HEK293 (cell line): ENCODE data around the gene CRIM1.

Source experiments
- CTCF ChIA-PET: fragments of 350-600 bp; formaldehyde crosslinking; extraction: SDS; loops from one replicate; lab custom pipeline; 2021; ENCODE audit warnings: antibody characterized with exemption; lab: Yijun Ruan, JAX
- POLR2A ChIA-PET: fragments of 300-600 bp; formaldehyde crosslinking; extraction: SDS; loops from one replicate; lab custom pipeline; 2020; ENCODE audit warnings: antibody characterized with exemption, inconsistent platforms; lab: Yijun Ruan, JAX
- H3K27ac ChIP-seq: fragments of 200-500 bp; sonication (Bioruptor generic); 2 replicates; pipeline ENCODE4 v1.5.1; 2014; ENCODE audit warnings: low read depth, low read length, control low read depth, inconsistent platforms; ENCODE audit errors: extremely low read depth
- H3K36me3 ChIP-seq, 2 experiments: fragments of 200-500 bp in 1 of 2; sonication (Bioruptor generic) in 1 of 2; 1 replicate in 1 of 2; 2 replicates in 1 of 2; pipeline ENCODE4 v1.5.1; 2014 to 2017; ENCODE audit warnings: inconsistent platforms in 2 of 2, low read length in 2 of 2; ENCODE audit not compliant: control insufficient read depth in 2 of 2, insufficient read depth in 1 of 2
- H3K4me1 ChIP-seq: fragments of 200-500 bp; sonication (Bioruptor generic); 2 replicates; pipeline ENCODE4 v1.5.1; 2014; ENCODE audit warnings: mild to moderate bottlenecking, low read length, inconsistent platforms; ENCODE audit not compliant: control insufficient read depth, insufficient read depth
- H3K4me3 ChIP-seq: 2 replicates; pipeline ENCODE4 v1.5.1; 2011; ENCODE audit warnings: low read depth, mild to moderate bottlenecking, control low read depth, low read length, moderate library complexity
- H3K9me3 ChIP-seq: fragments of 200-500 bp; sonication (Bioruptor generic); 2 replicates; pipeline ENCODE4 v1.5.1; 2014; ENCODE audit warnings: low read depth, low read length, inconsistent platforms; ENCODE audit not compliant: control insufficient read depth, insufficient read depth
- EGR2 ChIP-seq: fragments of 450-650 bp; formaldehyde crosslinking; IDR thresholded peaks from 2 replicates; pipeline ENCODE4 v1.5.1; 2016; ENCODE audit warnings: low read depth, missing biosample characterization, missing genetic modification characterization
- FEZF1 ChIP-seq: fragments of 450-650 bp; formaldehyde crosslinking; IDR thresholded peaks from 2 replicates; pipeline ENCODE4 v1.5.1; 2016; ENCODE audit warnings: missing biosample characterization, missing genetic modification characterization
- GLI2 ChIP-seq: fragments of 450-650 bp; formaldehyde crosslinking; IDR thresholded peaks from 2 replicates; pipeline ENCODE4; 2017; ENCODE audit warnings: missing biosample characterization, missing genetic modification characterization, low read depth, borderline replicate concordance
- GLIS1 ChIP-seq: fragments of 450-650 bp; formaldehyde crosslinking; IDR thresholded peaks from 2 replicates; pipeline ENCODE4 v1.5.1; 2016; ENCODE audit warnings: missing biosample characterization, missing genetic modification characterization
- HOXA7 ChIP-seq: sonication (generic); formaldehyde crosslinking; IDR thresholded peaks from 2 replicates; pipeline ENCODE4 v1.8.1; 2022; ENCODE audit warnings: missing genetic modification reagents, borderline replicate concordance
- KLF1 ChIP-seq: fragments of 450-650 bp; formaldehyde crosslinking; IDR thresholded peaks from 2 replicates; pipeline ENCODE4 v1.5.1; 2016; ENCODE audit warnings: missing biosample characterization, missing genetic modification characterization
- KLF17 ChIP-seq: fragments of 450-650 bp; formaldehyde crosslinking; IDR thresholded peaks from 2 replicates; pipeline ENCODE4 v1.5.1; 2016; ENCODE audit warnings: missing biosample characterization, missing genetic modification characterization
- REPIN1 ChIP-seq: fragments of 450-650 bp; formaldehyde crosslinking; IDR thresholded peaks from 2 replicates; pipeline ENCODE4 v1.5.1; 2017; ENCODE audit warnings: missing biosample characterization, missing genetic modification characterization, low read depth
- REST ChIP-seq: fragments of 450-650 bp; formaldehyde crosslinking; IDR thresholded peaks from 2 replicates; pipeline ENCODE4 v1.5.1; 2016; ENCODE audit warnings: missing biosample characterization, missing genetic modification characterization
- SCRT2 ChIP-seq: fragments of 450-650 bp; formaldehyde crosslinking; IDR thresholded peaks from 2 replicates; pipeline ENCODE4 v1.5.1; 2016; ENCODE audit warnings: missing biosample characterization, missing genetic modification characterization
- ZBTB17 ChIP-seq: fragments of 450-650 bp; formaldehyde crosslinking; IDR thresholded peaks from 2 replicates; pipeline ENCODE4 v1.5.1; 2016; ENCODE audit warnings: missing biosample characterization, missing genetic modification characterization
- ZNF133 ChIP-seq: fragments of 450-650 bp; formaldehyde crosslinking; IDR thresholded peaks from 2 replicates; pipeline ENCODE4 v1.5.1; 2016; ENCODE audit warnings: missing biosample characterization, missing genetic modification characterization
- ZNF341 ChIP-seq: fragments of 450-650 bp; formaldehyde crosslinking; IDR thresholded peaks from 2 replicates; pipeline ENCODE4; 2016; ENCODE audit warnings: low read depth, missing biosample characterization, missing genetic modification characterization
- ZNF362 ChIP-seq: fragments of 450-650 bp; formaldehyde crosslinking; IDR thresholded peaks from 2 replicates; pipeline ENCODE4 v1.5.1; 2016; ENCODE audit warnings: missing biosample characterization, missing genetic modification characterization
- ZNF391 ChIP-seq: fragments of 450-650 bp; formaldehyde crosslinking; IDR thresholded peaks from 2 replicates; pipeline ENCODE4 v1.5.1; 2016; ENCODE audit warnings: low read depth, missing biosample characterization, missing genetic modification characterization, borderline replicate concordance
- ZNF48 ChIP-seq: fragments of 450-650 bp; formaldehyde crosslinking; IDR thresholded peaks from 2 replicates; pipeline ENCODE4 v1.5.1; 2016; ENCODE audit warnings: missing biosample characterization, missing genetic modification characterization
- ZNF501 ChIP-seq: fragments of 450-650 bp; formaldehyde crosslinking; IDR thresholded peaks from 2 replicates; pipeline ENCODE4 v1.5.1; 2016; ENCODE audit warnings: missing biosample characterization, missing genetic modification characterization
- ZNF677 ChIP-seq: fragments of 450-650 bp; IDR thresholded peaks from 2 replicates; pipeline ENCODE4 v1.5.0; 2018; ENCODE audit warnings: missing biosample characterization, mild to moderate bottlenecking, missing genetic modification characterization, moderate library complexity
- ZNF768 ChIP-seq: fragments of 450-650 bp; formaldehyde crosslinking; IDR thresholded peaks from 2 replicates; pipeline ENCODE4 v1.5.1; 2018; ENCODE audit warnings: missing biosample characterization, mild to moderate bottlenecking, missing genetic modification characterization
- ZNF792 ChIP-seq: fragments of 450-650 bp; formaldehyde crosslinking; IDR thresholded peaks from 2 replicates; pipeline ENCODE4 v1.5.1; 2016; ENCODE audit warnings: missing biosample characterization, missing genetic modification characterization
- TF ChIP-seq, protein P1 (sequence below): fragments of 450-650 bp; formaldehyde crosslinking; IDR thresholded peaks from 2 replicates; pipeline ENCODE4 v1.5.1; 2016; ENCODE audit warnings: missing biosample characterization, missing genetic modification characterization
- TF ChIP-seq, protein P2 (sequence below): fragments of 450-650 bp; formaldehyde crosslinking; optimal IDR thresholded peaks from 2 replicates; pipeline ENCODE3; 2016; ENCODE audit warnings: missing biosample characterization, mild to moderate bottlenecking, missing genetic modification characterization
- TF ChIP-seq, protein P3 (sequence below): fragments of 450-650 bp; formaldehyde crosslinking; IDR thresholded peaks from 2 replicates; pipeline ENCODE4 v1.5.1; 2016; ENCODE audit warnings: missing biosample characterization, missing genetic modification characterization
- TF ChIP-seq, protein P4 (sequence below): fragments of 450-650 bp; formaldehyde crosslinking; IDR thresholded peaks from 2 replicates; pipeline ENCODE4 v1.5.1; 2016; ENCODE audit warnings: missing biosample characterization, missing genetic modification characterization

Gene CRIM1

DNA sequence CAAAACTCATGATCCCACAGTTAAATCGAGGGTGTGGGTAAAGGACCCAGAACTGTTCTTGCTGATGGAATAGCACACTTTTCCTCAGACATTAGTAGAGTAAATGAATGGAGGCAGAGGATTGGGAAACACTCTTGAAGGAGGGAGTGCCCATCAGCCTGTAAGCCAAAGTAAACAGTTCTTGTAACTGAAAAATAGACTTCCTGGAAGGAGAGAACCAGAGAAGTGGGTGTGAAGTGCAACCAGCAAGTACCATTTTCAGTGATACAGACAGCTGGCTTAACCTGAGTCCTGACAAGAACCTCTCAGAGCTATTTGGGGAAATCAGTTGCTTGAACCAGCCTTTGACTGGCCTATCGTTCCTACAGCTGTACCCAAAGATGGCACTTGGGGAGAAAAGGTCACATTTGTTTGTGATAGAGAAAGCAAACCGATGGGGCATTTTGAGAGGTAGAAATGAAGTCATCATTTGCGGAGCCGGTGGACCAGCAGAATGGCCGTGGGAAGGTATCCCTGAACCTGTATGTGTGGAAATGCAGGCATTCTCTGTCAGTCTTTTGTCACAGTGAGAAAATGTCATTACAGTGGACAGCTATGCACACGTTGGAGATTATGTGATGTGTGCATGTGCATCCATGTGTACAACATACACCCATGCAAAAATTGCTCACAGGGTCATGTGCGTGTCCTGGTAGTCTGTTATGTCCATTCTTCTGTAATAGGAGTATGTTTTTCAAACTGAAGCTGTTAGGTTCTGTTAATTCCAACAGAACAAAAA lies 17.8 kb downstream of the CRIM1 start:
- H3K27ac ChIP-seq, result no peak overlapping the region
- TF ChIP-seq ZNF391 (tag by site-specific recombination) (no peak), GLI2 (no peak), ZNF362 (no peak), REST (no peak), ZNF133 (tag by site-specific recombination) (no peak), ZNF792 (tag by site-specific recombination) (no peak), ZNF501 (tag by site-specific recombination) (no peak), GLIS1 (tag by site-specific recombination) (no peak), REPIN1 (no peak), SCRT2 (tag by site-specific recombination) (no peak), HOXA7 (CRISPR knock-in tag) (no peak), EGR2 (tag by site-specific recombination) (no peak), KLF1 (tag by site-specific recombination) (no peak), ZBTB17 (tag by site-specific recombination) (peak; percentile 58; the same call in 1 of the 2 replicates), ZNF768 (tag by site-specific recombination) (no peak), KLF17 (tag by site-specific recombination) (no peak), ZNF677 (tag by site-specific recombination) (no peak), ZNF341 (tag by site-specific recombination) (peak; percentile 24; the same call in 1 of the 2 replicates), ZNF48 (tag by site-specific recombination) (no peak), FEZF1 (tag by site-specific recombination) (peak; percentile 63)
- TF ChIP-seq, protein P1, sequence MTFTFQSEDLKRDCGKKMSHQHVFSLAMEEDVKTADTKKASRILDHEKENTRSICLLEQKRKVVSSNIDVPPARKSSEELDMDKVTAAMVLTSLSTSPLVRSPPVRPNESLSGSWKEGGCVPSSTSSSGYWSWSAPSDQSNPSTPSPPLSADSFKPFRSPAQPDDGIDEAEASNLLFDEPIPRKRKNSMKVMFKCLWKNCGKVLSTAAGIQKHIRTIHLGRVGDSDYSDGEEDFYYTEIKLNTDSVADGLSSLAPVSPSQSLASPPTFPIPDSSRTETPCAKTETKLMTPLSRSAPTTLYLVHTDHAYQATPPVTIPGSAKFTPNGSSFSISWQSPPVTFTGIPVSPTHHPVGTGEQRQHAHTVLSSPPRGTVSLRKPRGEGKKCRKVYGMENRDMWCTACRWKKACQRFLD, result no peak
- TF ChIP-seq, protein P2, sequence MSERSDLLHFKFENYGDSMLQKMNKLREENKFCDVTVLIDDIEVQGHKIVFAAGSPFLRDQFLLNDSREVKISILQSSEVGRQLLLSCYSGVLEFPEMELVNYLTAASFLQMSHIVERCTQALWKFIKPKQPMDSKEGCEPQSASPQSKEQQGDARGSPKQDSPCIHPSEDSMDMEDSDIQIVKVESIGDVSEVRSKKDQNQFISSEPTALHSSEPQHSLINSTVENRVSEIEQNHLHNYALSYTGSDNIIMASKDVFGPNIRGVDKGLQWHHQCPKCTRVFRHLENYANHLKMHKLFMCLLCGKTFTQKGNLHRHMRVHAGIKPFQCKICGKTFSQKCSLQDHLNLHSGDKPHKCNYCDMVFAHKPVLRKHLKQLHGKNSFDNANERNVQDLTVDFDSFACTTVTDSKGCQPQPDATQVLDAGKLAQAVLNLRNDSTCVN (tag by site-specific recombination), result no peak
- TF ChIP-seq, protein P3, sequence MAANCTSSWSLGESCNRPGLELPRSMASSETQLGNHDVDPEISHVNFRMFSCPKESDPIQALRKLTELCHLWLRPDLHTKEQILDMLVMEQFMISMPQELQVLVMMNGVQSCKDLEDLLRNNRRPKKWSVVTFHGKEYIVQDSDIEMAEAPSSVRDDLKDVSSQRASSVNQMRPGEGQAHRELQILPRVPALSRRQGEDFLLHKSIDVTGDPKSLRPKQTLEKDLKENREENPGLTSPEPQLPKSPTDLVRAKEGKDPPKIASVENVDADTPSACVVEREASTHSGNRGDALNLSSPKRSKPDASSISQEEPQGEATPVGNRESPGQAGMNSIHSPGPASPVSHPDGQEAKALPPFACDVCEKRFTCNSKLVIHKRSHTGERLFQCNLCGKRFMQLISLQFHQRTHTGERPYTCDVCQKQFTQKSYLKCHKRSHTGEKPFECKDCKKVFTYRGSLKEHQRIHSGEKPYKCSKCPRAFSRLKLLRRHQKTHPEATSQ (tag by site-specific recombination), result no peak
- TF ChIP-seq, protein P4, sequence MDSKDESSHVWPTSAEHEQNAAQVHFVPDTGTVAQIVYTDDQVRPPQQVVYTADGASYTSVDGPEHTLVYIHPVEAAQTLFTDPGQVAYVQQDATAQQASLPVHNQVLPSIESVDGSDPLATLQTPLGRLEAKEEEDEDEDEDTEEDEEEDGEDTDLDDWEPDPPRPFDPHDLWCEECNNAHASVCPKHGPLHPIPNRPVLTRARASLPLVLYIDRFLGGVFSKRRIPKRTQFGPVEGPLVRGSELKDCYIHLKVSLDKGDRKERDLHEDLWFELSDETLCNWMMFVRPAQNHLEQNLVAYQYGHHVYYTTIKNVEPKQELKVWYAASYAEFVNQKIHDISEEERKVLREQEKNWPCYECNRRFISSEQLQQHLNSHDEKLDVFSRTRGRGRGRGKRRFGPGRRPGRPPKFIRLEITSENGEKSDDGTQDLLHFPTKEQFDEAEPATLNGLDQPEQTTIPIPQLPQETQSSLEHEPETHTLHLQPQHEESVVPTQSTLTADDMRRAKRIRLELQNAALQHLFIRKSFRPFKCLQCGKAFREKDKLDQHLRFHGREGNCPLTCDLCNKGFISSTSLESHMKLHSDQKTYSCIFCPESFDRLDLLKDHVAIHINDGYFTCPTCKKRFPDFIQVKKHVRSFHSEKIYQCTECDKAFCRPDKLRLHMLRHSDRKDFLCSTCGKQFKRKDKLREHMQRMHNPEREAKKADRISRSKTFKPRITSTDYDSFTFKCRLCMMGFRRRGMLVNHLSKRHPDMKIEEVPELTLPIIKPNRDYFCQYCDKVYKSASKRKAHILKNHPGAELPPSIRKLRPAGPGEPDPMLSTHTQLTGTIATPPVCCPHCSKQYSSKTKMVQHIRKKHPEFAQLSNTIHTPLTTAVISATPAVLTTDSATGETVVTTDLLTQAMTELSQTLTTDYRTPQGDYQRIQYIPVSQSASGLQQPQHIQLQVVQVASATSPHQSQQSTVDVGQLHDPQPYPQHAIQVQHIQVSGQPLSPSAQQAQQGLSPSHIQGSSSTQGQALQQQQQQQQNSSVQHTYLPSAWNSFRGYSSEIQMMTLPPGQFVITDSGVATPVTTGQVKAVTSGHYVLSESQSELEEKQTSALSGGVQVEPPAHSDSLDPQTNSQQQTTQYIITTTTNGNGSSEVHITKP (tag by site-specific recombination), result peak; percentile 58

More for the DNA sequence above, 17.8 kb downstream of the CRIM1 start:
- H3K4me1 ChIP-seq, result peaks cover 40% of the 10 kb centered on the region
- no peak overlapping the region for H3K4me3 ChIP-seq
- no peaks in the 10 kb centered on the region for H3K9me3 ChIP-seq
- H3K36me3 ChIP-seq, result no peaks in the 10 kb centered on the region
- POLR2A ChIA-PET, result interaction anchor here (0.6 to 1.6 kb wide), 4 partner anchors 9 to 35 kb away, joined by 3 read pairs; partner anchors contain the start of gene CRIM1
- CTCF ChIA-PET, result interaction anchor here (0.6 to 2.5 kb wide), 6 partner anchors 15 to 703 kb away, joined by 3 to 8 read pairs (median 6); partner anchors contain the start of gene CRIM1
